K562 (cell line): ENCODE data around the gene NEDD4. TPM values are rescaled to one million over a fixed set of nuclear protein-coding genes. Genes with fewer than 3 reads are reported as not detected.

ENCODE experiments used
- AFF4 ChIP-seq: sonication (generic); formaldehyde crosslinking; IDR thresholded peaks from 2 replicates; pipeline ENCODE4 v1.8.0; 2023; ENCODE audit warnings: mild to moderate bottlenecking, missing genetic modification reagents
- ARID3A ChIP-seq: IDR thresholded peaks from 2 replicates; pipeline ENCODE4 v1.6.1; 2012; ENCODE audit warnings: low read depth, low read length, improper control_type of control experiment, borderline replicate concordance
- CBFA2T2 ChIP-seq: fragments of 450-650 bp; conservative IDR thresholded peaks from 2 replicates; pipeline ENCODE4 v1.6.1; 2017; ENCODE audit warnings: mild to moderate bottlenecking
- CTBP1 ChIP-seq: fragments of 450-650 bp; IDR thresholded peaks from 2 replicates; pipeline ENCODE4 v1.6.1; 2016; ENCODE audit warnings: borderline replicate concordance
- SIN3B ChIP-seq: fragments of 450-650 bp; IDR thresholded peaks from 2 replicates; pipeline ENCODE4 v1.6.1; 2017; ENCODE audit warnings: low read depth, mild to moderate bottlenecking, moderate library complexity
- SRSF7 ChIP-seq: fragments of 200-400 bp; formaldehyde crosslinking; optimal IDR thresholded peaks from 2 replicates; pipeline ENCODE3; 2017; ENCODE audit warnings: mild to moderate bottlenecking, low read depth, low read length
- STAG1 ChIP-seq: sonication (generic); formaldehyde crosslinking; IDR thresholded peaks from 2 replicates; pipeline ENCODE4 v1.5.0; 2020; ENCODE audit warnings: missing genetic modification reagents, borderline replicate concordance
- STAT6 ChIP-seq: sonication (generic); formaldehyde crosslinking; IDR thresholded peaks from 2 replicates; pipeline ENCODE4 v1.8.1; 2023; ENCODE audit warnings: mild to moderate bottlenecking, missing genetic modification reagents
- ZNF609 ChIP-seq: sonication (generic); formaldehyde crosslinking; IDR thresholded peaks from 2 replicates; pipeline ENCODE4 v1.8.1; 2023; ENCODE audit warnings: missing genetic modification reagents, mild to moderate bottlenecking, borderline replicate concordance
- polyA plus RNA-seq, 8 experiments: library from polyadenylated mRNA; depleted of rRNA in 4 of 8; stranded (reverse) in 5 of 8; unstranded in 3 of 8; fragments of >200 nt; fragmentation: Nextera tagmentation in 2 of 8; fragmentation: Illumina TruSeq in 1 of 8; extraction: Ambion mirVana in 2 of 8; extraction: Trizol in 1 of 8; gene quantifications; 2 replicates each; pipeline versions ENCODE4 v1.2.1 to v1.2.3, GENCODE V29; 2011 to 2014; ENCODE audit warnings: inconsistent platforms in 1 of 8, missing spikeins in 1 of 8
- total RNA-seq, 7 experiments: library from RNA; depleted of rRNA in 6 of 7; stranded (reverse); fragments of >200 nt in 6 of 7; fragmentation: Illumina TruSeq in 2 of 7; extraction: Trizol in 2 of 7; gene quantifications; 2 replicates each; pipeline versions ENCODE4 v1.2.1 to v1.2.3, GENCODE V29; 2011 to 2021; ENCODE audit warnings: low replicate concordance in 1 of 7

NEDD4 gene
- total and polyA plus RNA-seq, 9 of the 15 experiments (the other 6 are each of a cell fraction or from before 2014, with no cell fraction given), result 7.2 to 23.7 (median 17.3) TPM

- TF ChIP-seq CBFA2T2 (no peak), STAG1 (CRISPR knock-in tag) (no peak), STAT6 (CRISPR knock-in tag) (no peak), ARID3A (no peak), SRSF7 (no peak), ZNF609 (no peak), AFF4 (no peak), CTBP1 (no peak), SIN3B (no peak)
- TF ChIP-seq, all 486 proteins: peak for 5
These were observed 8.2 kb upstream of the NEDD4 start (continued) for GRCh38 chr15:56001471-56002078.
